HG02870 (cell line): Measurements from ENCODE around the gene CCDC150.
"Not testable (repeated sequence)": the region's sequence is repeated elsewhere in the genome, so short reads cannot be mapped to it uniquely, and the experiment has no call there.

Experiments used
- ATAC-seq: cut with Tn5 transposase; IDR thresholded peaks from one replicate; pipeline ENCODE4 v1.9.1; 2021; ENCODE audit warnings: mild to moderate bottlenecking, moderate library complexity; ENCODE audit not compliant: unreplicated experiment

Gene CCDC150

DNA sequence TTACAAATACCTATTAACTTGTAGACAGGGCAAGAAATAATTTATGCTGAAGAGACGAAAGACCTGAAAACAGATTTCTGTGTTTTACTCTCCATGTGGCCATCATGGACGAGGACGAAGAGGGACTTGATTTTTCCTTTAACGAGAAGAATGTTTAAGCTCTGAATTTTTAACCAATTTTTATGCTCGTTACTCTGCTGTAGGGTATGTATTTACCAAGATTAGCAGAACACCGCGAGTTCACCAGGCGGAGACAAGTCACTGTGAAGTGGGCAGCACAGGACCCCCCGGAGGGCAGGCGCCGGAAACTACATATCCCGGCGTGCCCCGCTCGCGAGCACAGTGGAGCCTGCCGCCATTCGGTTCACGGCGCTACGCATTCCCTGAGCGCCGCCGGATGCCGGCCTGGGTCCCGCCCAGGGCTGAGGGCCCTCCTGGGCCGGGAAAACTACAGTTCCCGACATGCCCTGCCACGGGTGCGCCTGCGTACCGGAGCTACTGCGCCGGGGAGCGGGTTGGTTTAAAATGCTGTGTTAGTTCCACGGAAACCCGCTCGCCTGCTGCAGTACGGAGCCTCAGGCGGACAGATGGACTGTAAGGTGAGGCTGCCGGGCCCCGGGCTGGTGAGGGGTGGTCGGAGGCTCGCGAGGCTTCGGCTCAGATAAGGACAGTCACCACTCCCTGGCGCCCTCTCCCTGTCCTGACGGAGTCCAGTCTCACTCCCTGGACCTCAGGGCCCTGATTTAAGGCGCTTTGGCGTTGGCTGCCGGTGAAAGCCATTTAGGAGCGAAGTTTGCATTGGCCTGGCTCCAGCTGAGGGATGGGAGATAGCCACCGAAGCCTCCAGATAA lies at the start of gene CCDC150:
CCDC150 (plus strand) TSS at position 536 of the 851 bp plus-strand sequence; CDS start at position 588, 52 bp downstream.
- ATAC-seq: peak; percentile 99

DNA sequence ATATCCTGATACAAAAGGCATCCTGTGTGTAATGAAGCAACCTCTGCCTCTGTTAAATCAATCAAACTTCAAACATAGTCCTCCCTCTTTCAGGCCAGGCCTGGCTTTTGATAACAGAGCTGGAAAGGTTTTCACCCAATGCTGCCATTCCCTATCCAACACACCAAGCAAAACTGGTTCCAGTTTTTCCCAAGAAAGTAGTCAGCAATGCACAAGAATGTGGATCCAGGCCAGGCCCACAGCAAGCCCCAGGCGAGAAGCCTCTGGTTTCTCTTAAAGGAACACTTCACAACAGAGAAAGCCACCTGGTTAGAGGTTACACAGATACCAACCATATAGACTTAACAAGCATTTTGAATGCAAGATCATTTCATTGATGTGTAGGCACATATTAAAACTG lies 49.2 kb upstream of the CCDC150 start:
- no peak for ATAC-seq

- ATAC-seq: no peak
These were observed 48.5 kb upstream of the CCDC150 start for GRCh38 chr2:196591004-196591403.

DNA sequence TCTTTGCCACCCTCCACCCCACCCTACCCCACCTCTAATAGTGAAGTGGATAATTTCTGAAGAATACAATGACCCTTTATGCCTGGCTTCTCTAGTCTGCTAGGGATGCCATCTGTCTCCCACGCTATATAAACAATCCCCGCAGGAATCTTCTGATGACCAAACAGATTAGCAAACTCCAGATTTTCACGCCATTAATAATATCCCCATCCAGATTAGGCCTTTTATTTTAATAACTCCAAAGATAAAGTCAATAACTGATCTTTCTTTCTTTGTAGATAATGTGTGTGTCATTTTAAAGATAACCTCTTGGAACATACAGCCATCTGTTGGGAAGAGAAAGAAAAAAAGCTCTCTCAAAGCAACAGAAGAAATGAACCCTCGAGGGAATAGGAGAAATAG lies 47.9 kb upstream of the CCDC150 start:
- ATAC-seq: no peak

GRCh38 chr2:196592331-196592910 lies 47.1 kb upstream of the CCDC150 start:
- no peak for ATAC-seq

DNA sequence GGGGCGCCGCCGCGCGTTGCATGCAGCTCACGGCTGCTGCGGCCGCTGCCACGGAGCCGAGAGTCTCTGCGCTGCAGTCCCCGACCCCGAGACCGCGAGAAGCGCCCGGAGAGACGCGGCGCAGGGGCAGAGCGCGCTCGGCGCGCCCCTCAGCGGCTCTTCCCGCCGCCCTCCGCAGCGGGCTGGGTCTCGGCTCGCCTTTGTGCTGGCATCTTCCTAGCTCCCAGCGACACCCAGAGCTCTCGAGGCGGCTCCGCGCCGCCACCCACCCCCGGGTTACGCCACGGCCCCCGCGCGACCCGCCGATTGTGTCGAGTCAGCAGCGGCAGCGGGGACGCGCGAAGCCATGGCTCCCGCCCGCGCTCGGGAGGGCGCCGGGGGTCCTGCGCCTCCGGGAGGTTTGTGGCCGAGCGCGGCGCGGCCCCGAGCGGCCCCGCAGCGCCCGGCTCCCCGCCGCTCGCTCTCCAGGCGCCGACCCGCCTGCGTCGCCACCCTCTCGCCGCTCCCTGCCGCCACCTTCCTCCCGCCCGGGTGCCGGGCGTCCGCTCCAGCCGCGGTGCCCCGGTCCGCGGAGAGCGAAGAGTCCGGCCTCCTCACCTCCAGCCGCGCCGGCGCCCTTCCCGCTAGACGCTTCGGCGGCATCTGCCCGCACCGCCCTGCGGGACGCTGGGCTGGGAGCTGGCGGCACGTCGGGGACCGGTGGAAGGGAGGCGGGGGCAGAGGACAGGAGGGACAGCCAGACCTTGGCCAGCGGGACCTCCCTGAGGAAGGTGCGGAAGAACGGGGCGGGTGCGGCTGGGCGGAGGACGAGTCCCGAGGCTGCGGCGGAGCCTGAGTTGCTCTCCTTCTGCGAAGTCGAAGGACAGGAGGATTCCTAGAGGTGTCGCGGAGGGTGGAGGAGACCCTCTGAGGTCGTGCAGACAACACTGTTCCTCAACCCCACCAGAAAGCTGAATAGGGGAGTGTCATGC lies 46.3 kb upstream of the CCDC150 start, which contains the start of gene HECW2:
HECW2 (minus strand) TSS at position 644 of the 971 bp plus-strand sequence.
- ATAC-seq: peak; percentile 68

DNA sequence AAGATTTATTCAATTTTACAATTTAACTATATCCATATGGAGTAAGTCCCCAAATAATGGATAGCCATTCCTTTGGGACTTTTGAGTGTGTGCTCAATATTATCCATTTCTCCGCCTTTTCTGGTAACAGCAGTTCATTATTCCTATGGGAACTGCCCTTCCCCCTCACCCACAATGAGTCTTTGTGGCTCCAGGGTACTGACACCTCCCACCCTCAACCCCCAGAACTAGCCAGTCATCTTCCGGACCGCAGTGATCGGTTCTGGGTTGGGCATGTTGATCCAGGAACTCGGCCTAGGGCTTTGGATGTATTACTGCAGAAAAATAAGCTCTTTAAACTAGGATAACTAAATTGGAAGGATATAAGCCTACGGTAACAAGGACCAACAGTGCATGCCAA lies 45.4 kb upstream of the CCDC150 start:
- no peak for ATAC-seq

DNA sequence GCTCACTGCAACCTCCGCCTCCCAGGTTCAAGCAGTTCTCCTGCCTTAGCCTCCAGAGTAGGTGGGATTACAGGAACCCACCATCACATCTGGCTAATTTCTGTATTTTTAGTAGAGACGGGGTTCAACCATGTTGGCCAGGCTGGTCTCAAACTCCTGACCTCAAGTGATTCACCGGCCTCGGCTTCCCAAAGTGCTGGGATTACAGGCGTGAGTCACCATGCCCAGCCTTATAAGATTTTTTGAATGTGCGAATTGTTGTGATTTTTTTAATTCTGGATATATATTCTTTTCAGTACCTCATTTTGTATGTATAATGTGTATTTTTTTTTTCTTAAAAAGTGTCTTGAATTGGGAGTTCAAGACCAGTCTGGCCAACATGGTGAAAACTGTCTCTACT lies 42.0 kb upstream of the CCDC150 start:
- ATAC-seq: no peak

DNA sequence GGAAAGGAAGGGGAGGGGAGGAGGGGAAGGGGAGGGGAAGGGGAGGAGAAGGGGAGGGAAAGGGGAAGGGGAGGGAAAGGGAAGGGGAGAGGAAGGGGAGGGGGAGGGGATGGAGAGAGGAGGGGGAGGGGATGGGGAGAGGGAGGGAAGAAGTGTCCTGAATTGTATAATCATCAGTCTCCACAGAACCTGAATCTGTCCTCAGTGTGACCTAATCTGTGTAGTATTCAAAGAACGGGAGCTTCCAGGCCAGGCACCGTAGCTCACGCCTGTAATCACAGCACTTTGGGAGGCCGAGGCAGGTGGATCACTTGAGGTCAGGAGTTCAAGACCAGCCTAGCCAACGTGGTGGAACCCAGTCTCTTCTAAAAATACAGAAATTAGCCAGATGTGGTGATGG lies 41.1 kb upstream of the CCDC150 start:
- ATAC-seq: no peak

DNA sequence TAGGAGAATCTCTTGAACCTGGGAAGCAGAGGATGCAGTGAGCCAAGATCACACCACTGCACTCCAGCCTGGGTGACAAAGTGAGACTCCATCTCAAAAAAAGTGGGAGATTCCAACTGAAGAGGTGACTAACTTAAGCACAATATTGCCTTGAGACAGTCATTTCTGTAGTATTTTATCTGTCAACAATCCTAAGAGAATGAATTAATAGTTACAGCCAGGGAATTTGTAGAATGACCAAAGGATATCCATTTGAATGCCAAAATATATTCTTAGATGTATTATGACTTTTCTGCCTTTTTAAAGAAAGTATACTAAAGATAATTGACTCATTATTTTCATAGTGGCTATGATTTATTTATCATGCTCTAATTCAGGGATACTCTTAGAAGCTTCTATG lies 40.7 kb upstream of the CCDC150 start:
- no peak for ATAC-seq

- no peak for ATAC-seq
These were observed 37.8 kb upstream of the CCDC150 start for GRCh38 chr2:196601430-196602306.

DNA sequence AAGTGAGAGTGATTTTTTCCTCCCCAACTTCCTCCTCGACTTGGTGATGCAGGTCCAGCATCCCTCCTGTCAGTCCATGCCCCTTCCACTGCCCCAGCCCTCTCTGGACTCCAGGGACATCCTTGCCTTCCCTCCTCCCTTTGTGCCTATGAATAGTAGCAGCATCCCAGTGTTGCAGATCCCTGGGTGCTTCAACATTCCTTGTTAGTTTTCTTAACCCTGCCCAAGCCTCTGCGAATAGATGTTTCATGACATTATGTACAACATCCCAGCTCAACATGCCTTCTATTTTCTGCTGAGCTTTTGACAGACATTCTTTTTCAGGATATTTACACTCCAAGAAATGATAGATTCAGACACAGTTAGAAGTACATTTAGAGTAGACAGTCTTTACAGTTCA lies 35.3 kb upstream of the CCDC150 start:
- ATAC-seq: no peak

DNA sequence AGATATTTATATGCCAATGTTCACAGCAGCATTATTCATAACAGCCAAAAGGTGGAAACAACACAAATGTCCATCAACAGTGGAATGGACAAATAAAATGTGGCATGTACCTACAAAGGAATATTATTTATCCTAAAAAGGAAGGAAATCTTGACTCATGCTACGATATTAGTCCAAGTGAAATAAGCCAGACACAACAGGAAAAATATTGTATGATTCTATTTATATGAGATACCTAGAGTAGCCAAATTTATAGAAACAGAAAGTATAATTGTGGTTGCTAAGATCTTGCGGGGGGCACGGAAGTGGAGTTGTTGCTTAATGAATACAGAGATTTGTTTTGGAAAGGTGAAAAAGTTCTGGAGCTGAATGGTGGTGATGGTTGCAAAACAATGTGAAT lies 33.0 kb upstream of the CCDC150 start:
- ATAC-seq: no peak

- ATAC-seq: no peak
These were observed 32.4 kb upstream of the CCDC150 start for GRCh38 chr2:196607073-196607472.

- ATAC-seq: not testable (repeated sequence)
These were observed 31.6 kb upstream of the CCDC150 start for GRCh38 chr2:196607896-196608295.

- no peak for ATAC-seq
These were observed 29.7 kb upstream of the CCDC150 start for GRCh38 chr2:196609806-196610205.

GRCh38 chr2:196610796-196611195 lies 28.7 kb upstream of the CCDC150 start:
- no peak for ATAC-seq

- ATAC-seq: no peak
These were observed 26.2 kb upstream of the CCDC150 start for GRCh38 chr2:196613302-196613701.

- ATAC-seq: no peak
These were observed 22.1 kb upstream of the CCDC150 start for GRCh38 chr2:196617430-196617829.

DNA sequence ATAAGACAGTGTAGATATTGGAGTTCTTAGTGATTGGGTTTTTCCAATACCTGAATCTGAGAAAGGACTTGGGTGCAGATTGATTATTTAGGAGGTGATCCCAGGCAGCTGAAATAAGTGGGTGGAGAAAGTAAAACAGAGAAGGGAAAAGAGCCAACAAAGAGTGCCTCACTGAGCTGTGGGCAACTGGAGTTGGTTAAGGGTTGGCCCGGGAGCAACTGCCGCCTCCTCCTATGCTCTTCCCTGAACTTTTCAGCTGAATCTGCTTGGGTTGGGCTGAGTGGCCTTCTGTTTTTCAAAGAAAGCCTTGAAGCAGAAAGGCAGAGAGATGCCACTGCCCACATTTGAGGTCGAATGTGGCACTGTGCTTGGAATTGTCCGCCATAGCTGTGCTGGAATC lies 20.9 kb upstream of the CCDC150 start:
- no peak for ATAC-seq
